HG03066 (cell line): ENCODE data around the gene STARD9.
"Not testable (repeated sequence)": the region's sequence is repeated elsewhere in the genome, so short reads cannot be mapped to it uniquely, and the experiment has no call there.

Source experiments
- ATAC-seq: cut with Tn5 transposase; IDR thresholded peaks from one replicate; pipeline ENCODE4 v1.9.1; 2021; ENCODE audit warnings: low read depth; ENCODE audit not compliant: unreplicated experiment

STARD9 gene

GRCh38 chr15:42621996-42622925 lies 46.9 kb downstream of the STARD9 start:
- ATAC-seq = no peak

GRCh38 chr15:42623951-42624350 lies 48.5 kb downstream of the STARD9 start:
- ATAC-seq = no peak

GRCh38 chr15:42627485-42627884 lies 52.1 kb downstream of the STARD9 start:
- ATAC-seq = no peak

GRCh38 chr15:42628761-42629160 lies 53.4 kb downstream of the STARD9 start:
- no peak for ATAC-seq

GRCh38 chr15:42632105-42632675 lies 56.8 kb downstream of the STARD9 start:
- ATAC-seq = no peak

- no peak for ATAC-seq
These were observed 64.7 kb downstream of the STARD9 start for GRCh38 chr15:42640109-42640508.

GRCh38 chr15:42650208-42651066 lies 75.0 kb downstream of the STARD9 start:
- peak; percentile 68 for ATAC-seq

- ATAC-seq = no peak
These were observed 90.4 kb downstream of the STARD9 start for GRCh38 chr15:42665827-42666226.

- ATAC-seq = no peak
These were observed 92.4 kb downstream of the STARD9 start for GRCh38 chr15:42667855-42668254.

- no peak for ATAC-seq
These were observed 95.0 kb downstream of the STARD9 start for GRCh38 chr15:42670451-42670850.

- ATAC-seq = no peak
These were observed 97.0 kb downstream of the STARD9 start for GRCh38 chr15:42672444-42672843.

GRCh38 chr15:42674472-42674871 lies 99.1 kb downstream of the STARD9 start:
- no peak for ATAC-seq

GRCh38 chr15:42675021-42675420 lies 99.6 kb downstream of the STARD9 start:
- no peak for ATAC-seq

GRCh38 chr15:42679285-42680141 lies 104.1 kb downstream of the STARD9 start:
- ATAC-seq = no peak

GRCh38 chr15:42680142-42680482 lies 104.7 kb downstream of the STARD9 start:
- not testable (repeated sequence) for ATAC-seq

GRCh38 chr15:42681119-42681518 lies 105.7 kb downstream of the STARD9 start:
- ATAC-seq = no peak

GRCh38 chr15:42686281-42686680 lies 110.9 kb downstream of the STARD9 start:
- ATAC-seq = no peak

GRCh38 chr15:42687740-42688139 lies 112.3 kb downstream of the STARD9 start:
- ATAC-seq = no peak

- no peak for ATAC-seq
These were observed 112.9 kb downstream of the STARD9 start for GRCh38 chr15:42688301-42688700.

- ATAC-seq = no peak
These were observed 115.9 kb downstream of the STARD9 start for GRCh38 chr15:42691308-42691707.
